Left cardiac atrium (tissue), 4 donors: ENCODE results near the gene ARHGEF12. TPM values are rescaled to one million over a fixed set of nuclear protein-coding genes. Genes with fewer than 3 reads are reported as not detected.

Experiments
- ATAC-seq, 2 donors: fragments of 200-7000 bp; cut with Tn5 transposase; one replicate each; pipeline ENCODE4 v1.9.1; 2020; ENCODE audit warnings: mild to moderate bottlenecking in 2 of 2, moderate library complexity in 2 of 2
- DNase-seq: peaks from one replicate; pipeline ENCODE4 v3.0.0-alpha.2; 2020
- intact Hi-C, 2 donors: fragments of 100-400 bp; cut with DNase I; formaldehyde crosslinking; loops; one replicate each; pipeline versions ENCODE4 v1.14.1 to v1.15.1; 2022 to 2023
- total RNA-seq, 2 donors: library from RNA; stranded (reverse); fragmentation: NEBNext Ultra II Directional; extraction: Animal tissue kit (Norgen Biotek cat#: 25700); gene quantifications; one replicate each; pipeline ENCODE4 v1.2.1, GENCODE V29; 2021
- donor health status: DM: no; HTN: yes; CAD: no.
- donor health status: DM: no; HTN: yes; CAD: no; lungs with severe emphysema.
- donor health status: DM: yes; HTN: yes; CAD: no.
- donor health status: Dilated cardiomyopathy.

The ARHGEF12 gene
- total RNA-seq, 2 donors from 2014 or later, result 76.4 to 92.3 TPM

GRCh38 chr11:120536797-120537169 is 200.6 kb downstream of the ARHGEF12 start:
- intact Hi-C loops, result no loop called here
- no peak for DNase-seq
- ATAC-seq, result no peak

DNA sequence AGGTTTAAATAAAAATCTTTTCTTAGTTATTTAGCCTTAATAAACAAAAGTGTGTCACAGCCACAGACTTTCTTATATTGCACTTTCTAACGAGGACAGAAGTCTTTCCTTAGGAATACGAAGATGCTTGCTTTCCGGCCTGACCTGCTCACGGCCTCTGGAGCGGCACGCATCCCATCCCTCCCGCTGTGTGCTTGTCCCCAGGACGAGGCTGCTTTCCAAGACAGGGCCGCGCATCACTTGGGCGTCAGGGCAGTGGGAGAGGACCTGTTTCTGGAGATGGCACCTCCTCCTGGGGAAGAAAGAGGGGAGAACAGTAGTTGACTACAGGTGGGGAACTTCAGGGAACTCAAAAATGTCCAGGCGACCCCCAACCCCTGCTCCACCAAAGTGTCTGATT is 201.8 kb downstream of the ARHGEF12 start:
- no peak for DNase-seq
- no peak for ATAC-seq
- intact Hi-C loops, result no loop called here

- no peak for DNase-seq
- ATAC-seq, result peak; percentile 29 to 56
- intact Hi-C loops, result no loop called here
Observed at GRCh38 chr11:120538707-120539106, 202.5 kb downstream of the ARHGEF12 start.

Other genes with a start within 250 kb of the ARHGEF12 start
- gene TRIM29, start 198.3 kb upstream of the ARHGEF12 start, total RNA-seq, result under 1 TPM in 1 of 2 donors, not detected in 1; 0.50 TPM
- 10 to 100 TPM; 32.9 to 59.6 TPM for gene OAF, start 125.4 kb upstream of the ARHGEF12 start, total RNA-seq
- not detected for gene POU2F3, start 96.3 kb upstream of the ARHGEF12 start, total RNA-seq
- 10 to 100 TPM; 14.1 to 15.6 TPM for gene TLCD5, start 11.1 kb upstream of the ARHGEF12 start, total RNA-seq
- gene GRIK4, start 175.3 kb downstream of the ARHGEF12 start, total RNA-seq, result under 1 TPM; 0.35 to 0.55 TPM